Progenitor cell of endocrine pancreas (in vitro differentiated cells): Measurements from ENCODE around the gene MYH14. TPM values are rescaled to one million over a fixed set of nuclear protein-coding genes. Genes with fewer than 3 reads are reported as not detected.
A peak's percentile ranks its signal among the peaks of the same experiment; 100 is the strongest.

Source experiments
- DNase-seq: peaks from one replicate; pipeline ENCODE4 v3.0.0; 2021; ENCODE audit warnings: low spot score; ENCODE audit not compliant: unreplicated experiment
- H3K27ac Mint-ChIP-seq: 2 replicates; pipeline ENCODE4 v1.8.0; 2021; ENCODE audit warnings: mild to moderate bottlenecking, moderate library complexity, mixed read lengths
- H3K27me3 Mint-ChIP-seq: 2 replicates; pipeline ENCODE4 v1.8.0; 2021; ENCODE audit warnings: mixed read lengths
- H3K36me3 Mint-ChIP-seq: 2 replicates; pipeline ENCODE4 v1.8.0; 2022; ENCODE audit warnings: mixed read lengths; ENCODE audit not compliant: insufficient read depth
- H3K4me1 Mint-ChIP-seq: 2 replicates; pipeline ENCODE4 v1.8.0; 2021; ENCODE audit warnings: low read depth, mixed read lengths
- H3K4me3 Mint-ChIP-seq: 2 replicates; pipeline ENCODE4 v1.8.0; 2021; ENCODE audit warnings: low read depth, mild to moderate bottlenecking, moderate library complexity, mixed read lengths
- H3K9me3 Mint-ChIP-seq: 2 replicates; pipeline ENCODE4 v1.8.0; 2021; ENCODE audit warnings: low read depth, mixed read lengths
- CTCF ChIP-seq: fragments of 200-600 bp; sonication (generic); IDR thresholded peaks from one replicate; pipeline ENCODE4 v1.5.0; 2021; ENCODE audit warnings: antibody characterized with exemption, mild to moderate bottlenecking; ENCODE audit not compliant: unreplicated experiment
- total RNA-seq: library from RNA; stranded (reverse); gene quantifications from 2 replicates; pipeline ENCODE4 v1.2.1, GENCODE V29; 2021

The MYH14 gene
- total RNA-seq, 1 donor from 2014 or later, result 65.9 TPM

- peaks cover 43% of the 10 kb centered on the region for H3K36me3 Mint-ChIP-seq
- no peaks in the 10 kb centered on the region for H3K27me3 Mint-ChIP-seq
- H3K9me3 Mint-ChIP-seq, result peaks cover 12% of the 10 kb centered on the region
- TF ChIP-seq CTCF, result no peak
- H3K27ac Mint-ChIP-seq, result no peak overlapping the region
- H3K4me3 Mint-ChIP-seq, result no peak overlapping the region
- no peak for DNase-seq
- H3K4me1 Mint-ChIP-seq, result no peaks in the 10 kb centered on the region
These were observed 45.0 kb downstream of the MYH14 start for GRCh38 chr19:50248413-50248812.

GRCh38 chr19:50248826-50249225, 45.4 kb downstream of the MYH14 start:
- TF ChIP-seq CTCF, result no peak
- H3K36me3 Mint-ChIP-seq, result peaks cover 45% of the 10 kb centered on the region
- no peak overlapping the region for H3K4me3 Mint-ChIP-seq

GRCh38 chr19:50249636-50250035, 46.2 kb downstream of the MYH14 start:
- TF ChIP-seq CTCF, result no peak
- no peak overlapping the region for H3K4me3 Mint-ChIP-seq
- DNase-seq, result no peak
- no peaks in the 10 kb centered on the region for H3K27me3 Mint-ChIP-seq
- H3K4me1 Mint-ChIP-seq, result no peaks in the 10 kb centered on the region
- H3K27ac Mint-ChIP-seq, result no peak overlapping the region
- peaks cover 14% of the 10 kb centered on the region for H3K9me3 Mint-ChIP-seq
- H3K36me3 Mint-ChIP-seq, result peaks cover 53% of the 10 kb centered on the region

More at GRCh38 chr19:50248826-50249225, 45.4 kb downstream of the MYH14 start:
- no peak for DNase-seq
- no peaks in the 10 kb centered on the region for H3K4me1 Mint-ChIP-seq
- peaks cover 12% of the 10 kb centered on the region for H3K9me3 Mint-ChIP-seq
- H3K27ac Mint-ChIP-seq, result no peak overlapping the region
- no peaks in the 10 kb centered on the region for H3K27me3 Mint-ChIP-seq

- Mint-ChIP-seq H3K4me1 (no peaks in the 10 kb centered on the region), H3K4me3 (no peak overlapping the region), H3K27me3 (no peaks in the 10 kb centered on the region), H3K36me3 (peaks cover 61% of the 10 kb centered on the region), H3K27ac (no peak overlapping the region), H3K9me3 (peaks cover 15% of the 10 kb centered on the region)
- TF ChIP-seq CTCF, result no peak
- no peak for DNase-seq
These were observed 47.2 kb downstream of the MYH14 start for GRCh38 chr19:50250450-50251136.

GRCh38 chr19:50252111-50252886, 48.9 kb downstream of the MYH14 start:
- peaks cover 15% of the 10 kb centered on the region for H3K9me3 Mint-ChIP-seq
- TF ChIP-seq CTCF, result peak; percentile 47
- DNase-seq, result no peak
- no peaks in the 10 kb centered on the region for H3K4me1 Mint-ChIP-seq
- H3K4me3 Mint-ChIP-seq, result no peak overlapping the region
- peaks cover 74% of the 10 kb centered on the region for H3K36me3 Mint-ChIP-seq
- no peak overlapping the region for H3K27ac Mint-ChIP-seq
- H3K27me3 Mint-ChIP-seq, result no peaks in the 10 kb centered on the region
